ENCODE measurements around the gene KLRC4.

- no peak for TF ChIP-seq CREB1 (IDR thresholded peaks at IDR 0.05)
- TF ChIP-seq TAF1 (IDR thresholded peaks at IDR 0.05; ENCODE audit: low read depth, low read length), result no peak
- no peak for TF ChIP-seq CTCF (IDR thresholded peaks at IDR 0.05; ENCODE audit: control extremely low read depth in 1 of 3, insufficient read depth in 1 of 3, low read depth in 1 of 3, low read length in 3 of 3)
- TF ChIP-seq, protein P1, sequence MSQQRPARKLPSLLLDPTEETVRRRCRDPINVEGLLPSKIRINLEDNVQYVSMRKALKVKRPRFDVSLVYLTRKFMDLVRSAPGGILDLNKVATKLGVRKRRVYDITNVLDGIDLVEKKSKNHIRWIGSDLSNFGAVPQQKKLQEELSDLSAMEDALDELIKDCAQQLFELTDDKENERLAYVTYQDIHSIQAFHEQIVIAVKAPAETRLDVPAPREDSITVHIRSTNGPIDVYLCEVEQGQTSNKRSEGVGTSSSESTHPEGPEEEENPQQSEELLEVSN (IDR thresholded peaks at IDR 0.05), result no peak
- no peak for TF ChIP-seq KDM5A (IDR thresholded peaks at IDR 0.05; ENCODE audit: low read length)
- TF ChIP-seq CBX8 (IDR thresholded peaks at IDR 0.05; ENCODE audit: borderline replicate concordance, low read depth, low read length), result no peak
- TF ChIP-seq, protein P2, sequence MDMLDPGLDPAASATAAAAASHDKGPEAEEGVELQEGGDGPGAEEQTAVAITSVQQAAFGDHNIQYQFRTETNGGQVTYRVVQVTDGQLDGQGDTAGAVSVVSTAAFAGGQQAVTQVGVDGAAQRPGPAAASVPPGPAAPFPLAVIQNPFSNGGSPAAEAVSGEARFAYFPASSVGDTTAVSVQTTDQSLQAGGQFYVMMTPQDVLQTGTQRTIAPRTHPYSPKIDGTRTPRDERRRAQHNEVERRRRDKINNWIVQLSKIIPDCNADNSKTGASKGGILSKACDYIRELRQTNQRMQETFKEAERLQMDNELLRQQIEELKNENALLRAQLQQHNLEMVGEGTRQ (IDR thresholded peaks at IDR 0.05; ENCODE audit: low read length), result no peak
- TF ChIP-seq EP300 (IDR thresholded peaks at IDR 0.05; ENCODE audit: borderline replicate concordance in 1 of 2, low read depth in 2 of 2, low read length in 2 of 2), result no peak
- no peak for TF ChIP-seq POLR2A (IDR thresholded peaks at IDR 0.05; ENCODE audit: control extremely low read depth in 1 of 2, low read depth in 2 of 2, low read length in 2 of 2)
- TF ChIP-seq TBP (IDR thresholded peaks at IDR 0.05; ENCODE audit: low read depth, low read length), result no peak
Observed at GRCh38 chr12:10392394-10392930, 17.1 kb downstream of the KLRC4 start.

Data from H1 (cell line).